ENCODE measurements around the gene ABCA13. TPM values are rescaled to one million over a fixed set of nuclear protein-coding genes. Genes with fewer than 3 reads are reported as not detected.
A peak's percentile ranks its signal among the peaks of the same experiment; 100 is the strongest.

Gene ABCA13
- total RNA-seq, 1 experiment from 2014 or later, result 1.7 TPM

- TF ChIP-seq CTCF (IDR thresholded peaks at IDR 0.05), result no peak
- TF ChIP-seq POLR2AphosphoS5 (IDR thresholded peaks at IDR 0.05; ENCODE audit: low read depth, low read length), result no peak
- TF ChIP-seq REST (IDR thresholded peaks at IDR 0.05; ENCODE audit: insufficient read depth in 1 of 2, low read depth in 2 of 2, low read length in 1 of 2), result peak; percentile 70 to 77
- CTCF ChIA-PET, result no interaction called here
- POLR2A ChIA-PET, result no interaction called here
- no peak overlapping the region for H3K27ac ChIP-seq (ENCODE audit: low read length)
- in situ Hi-C loops (cut with HindIII; ENCODE audit: low pct_unique_long_range_greater_than_20kb, low sequenced_read_pairs) (no loop called here), intact Hi-C loops (cut with micrococcal nuclease; ENCODE audit: unreplicated experiment) (loop anchor here (5.0 kb wide), 1 partner anchor 1557 kb away; no protein-coding TSS in a partner anchor)
- H3K27me3 ChIP-seq (ENCODE audit: control insufficient read depth, insufficient read depth, low read length), result no peaks in the 10 kb centered on the region
- no peak for DNase-seq (ENCODE audit: low read depth, low spot score)
- no peaks in the 10 kb centered on the region for H3K36me3 ChIP-seq (ENCODE audit: control insufficient read depth, insufficient read depth, low read length)
- ATAC-seq, result no peak
- no peaks in the 10 kb centered on the region for H3K4me1 ChIP-seq (ENCODE audit: control insufficient read depth, insufficient read depth, low read length)
- no peaks in the 10 kb centered on the region for H3K9me3 ChIP-seq (ENCODE audit: control insufficient read depth, insufficient read depth, low read depth, low read length)
- H3K4me3 ChIP-seq (ENCODE audit: low read depth in 2 of 2, low read length in 2 of 2), result no peak overlapping the region
- no TSS peak for BruUV-seq (replicated peaks)
Observed at GRCh38 chr7:48295296-48295971, 124.2 kb downstream of the ABCA13 start.

DNA sequence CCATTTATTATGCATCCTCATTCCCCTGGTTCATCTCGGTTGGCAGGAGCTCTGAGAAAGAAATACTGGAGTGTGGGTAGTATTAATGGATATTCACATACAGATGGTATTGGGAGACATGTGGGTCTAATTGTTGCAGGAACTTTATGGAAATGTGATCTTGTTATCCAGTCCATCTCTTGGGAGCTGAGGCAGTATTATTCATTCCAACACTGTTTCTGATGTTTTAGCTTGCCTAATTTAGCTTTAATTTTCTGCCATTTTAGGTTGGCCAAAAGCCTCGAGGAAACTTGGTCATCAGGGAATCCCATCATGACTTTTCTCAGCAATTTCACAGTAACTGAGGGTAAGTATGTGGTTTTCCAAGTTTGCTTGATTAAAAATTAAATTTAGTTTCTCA is 125.7 kb downstream of the ABCA13 start:
- no peak for DNase-seq (ENCODE audit: low read depth, low spot score)
- Histone ChIP-seq H3K4me3 (ENCODE audit: low read depth in 2 of 2, low read length in 2 of 2) (no peak overlapping the region), H3K4me1 (ENCODE audit: control insufficient read depth, insufficient read depth, low read length) (no peaks in the 10 kb centered on the region), H3K9me3 (ENCODE audit: control insufficient read depth, insufficient read depth, low read depth, low read length) (no peaks in the 10 kb centered on the region), H3K27me3 (ENCODE audit: control insufficient read depth, insufficient read depth, low read length) (no peaks in the 10 kb centered on the region), H3K27ac (ENCODE audit: low read length) (no peak overlapping the region), H3K36me3 (ENCODE audit: control insufficient read depth, insufficient read depth, low read length) (no peaks in the 10 kb centered on the region)
- ATAC-seq, result no peak
- in situ Hi-C loops (cut with HindIII; ENCODE audit: low pct_unique_long_range_greater_than_20kb, low sequenced_read_pairs), result no loop called here
- TF ChIP-seq POLR2AphosphoS5 (IDR thresholded peaks at IDR 0.05; ENCODE audit: low read depth, low read length) (no peak), REST (IDR thresholded peaks at IDR 0.05; ENCODE audit: insufficient read depth in 1 of 2, low read depth in 2 of 2, low read length in 1 of 2) (no peak), CTCF (IDR thresholded peaks at IDR 0.05) (no peak), TCF7L2 (IDR thresholded peaks at IDR 0.05; ENCODE audit: low read depth, low read length) (no peak), SIN3A (IDR thresholded peaks at IDR 0.05; ENCODE audit: borderline replicate concordance, insufficient read depth, low read depth, low read length) (no peak)
- CTCF ChIA-PET, result interaction anchor here (0.6 kb wide), 1 partner anchor 641 kb away, joined by 3 read pairs; no protein-coding TSS in a partner anchor
- POLR2A ChIA-PET, result no interaction called here
- intact Hi-C loops (cut with micrococcal nuclease; ENCODE audit: unreplicated experiment), result loop anchor here (5.0 kb wide), 1 partner anchor 1555 kb away; no protein-coding TSS in a partner anchor
- no TSS peak for BruUV-seq (replicated peaks)

Measured in Panc1 (cell line).